Neutrophil (primary cell): ENCODE results near the gene TEX12.
A peak's percentile ranks its signal among the peaks of the same experiment; 100 is the strongest.

Experiments used
- H3K27ac ChIP-seq: fragments of 200-600 bp; sonication (generic); 2 replicates; pipeline ENCODE4 v1.5.1; 2016; ENCODE audit warnings: mild to moderate bottlenecking, moderate library complexity
- H3K27me3 ChIP-seq: fragments of 200-600 bp; sonication (generic); 2 replicates; pipeline ENCODE4 v1.6.0; 2016; ENCODE audit warnings: mild to moderate bottlenecking
- H3K36me3 ChIP-seq: fragments of 200-600 bp; sonication (generic); 2 replicates; pipeline ENCODE4 v1.5.1; 2017
- H3K4me1 ChIP-seq, 2 experiments: fragments of 200-600 bp in 1 of 2; sonication (generic) in 1 of 2; 1 replicate in 1 of 2; 2 replicates in 1 of 2; pipeline versions ENCODE4 v1.5.1 to v1.6.1; 2013 to 2016; ENCODE audit warnings: low read depth in 1 of 2, low read length in 1 of 2, mild to moderate bottlenecking in 1 of 2, moderate library complexity in 1 of 2; ENCODE audit not compliant: control insufficient read depth in 1 of 2, insufficient read depth in 1 of 2
- H3K4me3 ChIP-seq, 2 experiments: fragments of 200-600 bp in 1 of 2; sonication (generic) in 1 of 2; 1 replicate in 1 of 2; 2 replicates in 1 of 2; pipeline ENCODE4 v1.5.1; 2013 to 2016; ENCODE audit warnings: low read depth in 1 of 2, low read length in 1 of 2, mild to moderate bottlenecking in 1 of 2, moderate library complexity in 1 of 2
- H3K9me3 ChIP-seq: fragments of 200-600 bp; sonication (generic); 2 replicates; pipeline ENCODE4 v1.5.1; 2016
- TF ChIP-seq, protein P1 (sequence below): fragments of 200-600 bp; sonication (generic); IDR thresholded peaks from 2 replicates; pipeline ENCODE4 v1.5.1; 2016; ENCODE audit warnings: antibody characterized with exemption

Gene TEX12

DNA sequence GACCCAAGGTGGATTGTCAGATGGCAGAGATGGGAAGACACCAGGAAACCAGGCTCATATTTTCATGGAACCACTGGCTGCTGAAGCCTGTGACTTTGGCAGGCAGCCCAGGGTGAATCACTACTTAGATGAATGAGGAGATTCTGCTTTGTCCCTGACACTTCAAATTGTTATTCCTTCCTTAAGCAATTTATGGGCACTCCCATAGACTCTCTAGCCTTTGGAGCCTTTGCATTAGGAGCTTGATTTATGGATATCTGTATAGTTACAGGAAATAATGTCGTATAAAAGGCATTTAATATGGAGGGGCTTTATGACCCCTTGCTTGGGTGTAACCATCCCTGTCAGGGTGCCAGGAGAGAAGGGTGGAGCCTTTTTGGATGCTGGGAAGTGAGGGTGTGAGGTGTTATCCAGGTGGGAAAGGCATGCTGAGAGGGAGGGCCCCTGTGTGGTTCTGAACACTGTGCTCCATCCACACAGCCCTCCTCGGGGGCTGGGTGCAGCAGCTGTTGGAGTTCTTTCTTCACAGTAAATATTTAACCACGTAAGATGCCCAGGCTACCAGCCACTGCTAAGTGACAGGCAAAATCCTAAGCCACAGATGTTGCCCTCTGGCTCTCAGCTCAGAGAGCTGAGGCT, 38.6 kb upstream of the TEX12 start:
- Histone ChIP-seq H3K9me3 (no peaks in the 10 kb centered on the region), H3K27me3 (no peaks in the 10 kb centered on the region), H3K36me3 (no peaks in the 10 kb centered on the region), H3K4me3 (no peak overlapping the region), H3K27ac (no peak overlapping the region), H3K4me1 (peaks cover 0 to 11% of the 10 kb centered on the region in 2 experiments)
- TF ChIP-seq, protein P1, sequence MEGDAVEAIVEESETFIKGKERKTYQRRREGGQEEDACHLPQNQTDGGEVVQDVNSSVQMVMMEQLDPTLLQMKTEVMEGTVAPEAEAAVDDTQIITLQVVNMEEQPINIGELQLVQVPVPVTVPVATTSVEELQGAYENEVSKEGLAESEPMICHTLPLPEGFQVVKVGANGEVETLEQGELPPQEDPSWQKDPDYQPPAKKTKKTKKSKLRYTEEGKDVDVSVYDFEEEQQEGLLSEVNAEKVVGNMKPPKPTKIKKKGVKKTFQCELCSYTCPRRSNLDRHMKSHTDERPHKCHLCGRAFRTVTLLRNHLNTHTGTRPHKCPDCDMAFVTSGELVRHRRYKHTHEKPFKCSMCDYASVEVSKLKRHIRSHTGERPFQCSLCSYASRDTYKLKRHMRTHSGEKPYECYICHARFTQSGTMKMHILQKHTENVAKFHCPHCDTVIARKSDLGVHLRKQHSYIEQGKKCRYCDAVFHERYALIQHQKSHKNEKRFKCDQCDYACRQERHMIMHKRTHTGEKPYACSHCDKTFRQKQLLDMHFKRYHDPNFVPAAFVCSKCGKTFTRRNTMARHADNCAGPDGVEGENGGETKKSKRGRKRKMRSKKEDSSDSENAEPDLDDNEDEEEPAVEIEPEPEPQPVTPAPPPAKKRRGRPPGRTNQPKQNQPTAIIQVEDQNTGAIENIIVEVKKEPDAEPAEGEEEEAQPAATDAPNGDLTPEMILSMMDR: no peak

DNA sequence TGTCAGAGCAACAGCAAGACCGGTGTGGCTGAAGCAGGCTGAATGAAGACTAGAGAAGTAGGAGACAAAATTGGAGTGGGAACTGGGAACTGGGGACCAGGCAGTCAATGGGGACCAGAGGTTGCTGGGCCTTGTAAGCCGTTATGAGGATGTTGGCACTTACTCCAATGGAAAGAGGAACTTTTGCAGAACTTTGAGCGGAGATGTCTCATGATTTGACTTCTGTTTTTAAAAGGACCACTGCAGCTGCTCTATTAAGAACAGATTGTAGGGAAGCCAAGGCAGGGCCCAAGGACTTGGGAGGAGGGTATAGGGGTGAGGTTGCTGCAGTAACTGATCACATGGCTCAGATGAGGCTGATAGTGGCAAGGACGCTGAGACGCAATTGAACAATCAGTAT, 37.5 kb upstream of the TEX12 start:
- no peaks in the 10 kb centered on the region for H3K36me3 ChIP-seq
- H3K9me3 ChIP-seq: no peaks in the 10 kb centered on the region
- peak overlapping the region; percentile 59 for H3K27ac ChIP-seq
- no peaks in the 10 kb centered on the region for H3K27me3 ChIP-seq
- H3K4me1 ChIP-seq: peaks cover 0 to 11% of the 10 kb centered on the region in 2 experiments
- TF ChIP-seq, protein P1: no peak
- H3K4me3 ChIP-seq: no peak overlapping the region

DNA sequence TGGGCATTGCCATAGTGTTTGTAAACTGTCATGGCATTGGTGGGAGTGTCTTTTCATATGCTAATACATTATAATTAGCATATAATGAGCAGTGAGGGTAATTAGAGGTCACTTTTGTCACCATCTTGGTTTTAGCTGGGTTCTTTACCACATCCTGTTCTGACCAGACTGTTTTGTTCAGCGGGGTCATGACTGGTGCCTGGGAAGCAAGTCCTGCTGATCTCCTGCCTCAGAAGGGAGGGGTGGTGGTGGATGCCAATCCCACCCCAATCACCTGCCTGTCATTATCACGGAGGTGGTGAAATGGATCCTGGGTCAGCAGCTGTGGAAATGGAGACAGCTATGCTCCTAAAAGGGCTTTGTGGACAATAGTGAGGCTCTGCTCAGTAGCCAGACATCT, 34.4 kb upstream of the TEX12 start:
- no peak overlapping the region for H3K27ac ChIP-seq
- H3K9me3 ChIP-seq: no peaks in the 10 kb centered on the region
- TF ChIP-seq, protein P1: no peak
- no peaks in the 10 kb centered on the region for H3K27me3 ChIP-seq
- peaks cover 0 to 11% of the 10 kb centered on the region in 2 experiments for H3K4me1 ChIP-seq
- no peak overlapping the region for H3K4me3 ChIP-seq
- no peaks in the 10 kb centered on the region for H3K36me3 ChIP-seq

DNA sequence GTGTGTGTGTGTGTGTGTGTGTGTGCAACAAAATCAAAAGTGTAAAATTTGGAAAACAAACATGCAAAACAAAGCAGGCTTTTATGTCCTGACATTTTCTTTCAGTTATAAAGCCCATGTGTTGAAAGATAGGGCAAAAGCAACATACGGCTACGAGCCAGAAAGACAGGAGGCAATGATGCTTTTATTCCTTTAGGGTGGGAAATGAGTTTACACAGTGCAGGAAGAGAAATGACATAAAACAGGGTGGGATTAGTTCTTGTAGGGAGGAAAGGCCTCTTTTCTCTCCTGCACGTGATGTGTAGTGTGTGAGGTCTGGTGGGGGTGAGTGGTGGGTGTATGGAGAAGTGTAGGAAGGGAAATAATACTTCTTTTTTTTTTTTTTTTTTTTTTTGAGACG, 32.7 kb upstream of the TEX12 start:
- Histone ChIP-seq H3K9me3 (no peaks in the 10 kb centered on the region), H3K36me3 (no peaks in the 10 kb centered on the region), H3K27me3 (no peaks in the 10 kb centered on the region), H3K27ac (no peak overlapping the region), H3K4me1 (peaks cover 2 to 10% of the 10 kb centered on the region in 2 experiments), H3K4me3 (no peak overlapping the region)
- TF ChIP-seq, protein P1: no peak

DNA sequence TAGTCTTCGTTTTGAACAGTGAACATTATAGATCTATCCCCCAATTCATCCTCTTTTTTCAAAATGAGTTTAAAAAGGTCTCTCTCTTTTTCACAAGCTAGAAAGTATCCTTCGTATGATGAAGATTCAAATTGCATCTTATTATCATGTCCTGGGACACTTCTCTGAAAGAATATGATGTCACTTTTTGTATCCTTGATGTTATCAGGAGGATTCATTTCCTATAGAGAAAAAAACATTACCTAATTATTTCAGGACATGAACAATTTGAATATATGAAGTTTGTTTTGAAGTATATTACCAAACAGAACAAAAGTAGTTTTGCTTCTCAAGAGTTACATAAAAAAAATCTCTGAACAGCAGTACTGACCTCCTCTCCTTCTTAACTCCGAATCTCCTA, 23.6 kb upstream of the TEX12 start:
- H3K4me1 ChIP-seq: peaks cover 13 to 15% of the 10 kb centered on the region in 2 experiments
- H3K27ac ChIP-seq: no peak overlapping the region
- peaks cover 46% of the 10 kb centered on the region for H3K36me3 ChIP-seq
- TF ChIP-seq, protein P1: no peak
- H3K27me3 ChIP-seq: no peaks in the 10 kb centered on the region
- no peaks in the 10 kb centered on the region for H3K9me3 ChIP-seq
- H3K4me3 ChIP-seq: no peak overlapping the region

DNA sequence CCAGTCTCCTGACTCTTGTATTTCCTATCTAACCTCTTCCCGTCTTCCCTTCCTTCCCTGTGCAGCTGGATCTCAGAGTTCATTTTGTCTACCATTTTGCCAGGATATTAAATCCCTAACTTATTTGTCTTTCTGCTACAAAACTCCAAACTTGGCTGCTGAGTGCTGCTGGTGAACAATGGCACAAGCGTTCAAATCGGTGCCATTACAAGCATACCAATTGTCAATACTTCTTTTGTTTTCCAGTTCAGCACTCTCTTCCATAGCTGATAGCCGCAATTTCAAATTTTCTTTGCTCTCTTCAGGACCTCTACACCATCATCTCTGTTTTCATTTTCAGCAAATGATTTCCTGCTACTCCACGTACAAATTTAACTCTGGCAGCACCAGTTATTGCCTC, 16.7 kb upstream of the TEX12 start:
- H3K4me3 ChIP-seq: no peak overlapping the region
- no peaks in the 10 kb centered on the region for H3K4me1 ChIP-seq
- no peak overlapping the region for H3K27ac ChIP-seq
- H3K27me3 ChIP-seq: no peaks in the 10 kb centered on the region
- peaks cover 70% of the 10 kb centered on the region for H3K36me3 ChIP-seq
- no peaks in the 10 kb centered on the region for H3K9me3 ChIP-seq
- TF ChIP-seq, protein P1: no peak
